Measurements from ENCODE around the gene NCK2.

- TF ChIP-seq MAX (IDR thresholded peaks at IDR 0.05; ENCODE audit: low read depth, low read length) (no peak), RFX5 (IDR thresholded peaks at IDR 0.05; ENCODE audit: low read depth, low read length) (no peak), ZNF24 (IDR thresholded peaks at IDR 0.05) (no peak)
These were observed 127.5 kb downstream of the NCK2 start for GRCh38 chr2:105872142-105872728.

All from GM12878 (cell line).